ENCODE results near the gene RASGEF1C.

RASGEF1C gene

DNA sequence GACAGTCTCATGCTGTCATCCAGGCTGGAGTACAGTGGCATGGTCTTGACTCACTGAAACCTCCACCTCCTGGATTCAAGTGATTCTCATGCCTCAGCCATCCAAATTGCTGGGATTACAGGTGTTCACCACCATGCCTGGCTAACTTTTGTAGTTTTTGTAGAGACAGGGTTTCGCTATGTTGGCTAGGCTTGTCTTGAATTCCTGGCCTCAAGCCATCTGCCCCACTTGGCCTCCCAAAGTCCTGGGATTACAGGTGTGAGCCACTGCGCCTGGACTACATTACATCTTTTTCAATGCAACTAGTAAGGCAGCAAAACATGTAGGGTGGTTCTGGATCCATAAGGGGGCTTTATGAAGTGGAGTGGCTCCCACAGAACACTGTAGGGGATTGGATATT, 29.6 kb upstream of the RASGEF1C start:
- Histone ChIP-seq H3K36me3 (ENCODE audit: insufficient read depth, low read length) (no peaks in the 10 kb centered on the region; the same call in 1 of the 2 replicates), H3F3A (ENCODE audit: low read depth) (no peaks in the 10 kb centered on the region), H3K9me3 (ENCODE audit: insufficient read depth, low read depth, low read length) (no peaks in the 10 kb centered on the region), H3K9me2 (replicated peaks; ENCODE audit: low read depth, low read length) (no peaks in the 10 kb centered on the region), H2AFZ (ENCODE audit: low read length) (no peak overlapping the region), H4K20me1 (ENCODE audit: insufficient read depth, low read length, poor library complexity, severe bottlenecking) (no peaks in the 10 kb centered on the region), H3K4me2 (ENCODE audit: low read depth, low read length, poor library complexity, severe bottlenecking) (no peak overlapping the region), H3K9ac (ENCODE audit: low read depth, low read length, poor library complexity, severe bottlenecking) (no peak overlapping the region), H3K79me2 (ENCODE audit: insufficient read depth, low read length) (no peaks in the 10 kb centered on the region), H3K4me1 (ENCODE audit: insufficient read depth, low read length, poor library complexity, severe bottlenecking) (no peaks in the 10 kb centered on the region), H3K27me3 (ENCODE audit: insufficient read depth, low read length, poor library complexity, severe bottlenecking) (no peaks in the 10 kb centered on the region), H3K4me3 (ENCODE audit: low read length, poor library complexity, severe bottlenecking) (no peak overlapping the region)
- no peak for TF ChIP-seq CTCF (conservative IDR thresholded peaks at IDR 0.05; ENCODE audit: low read length)
- no peak for TF ChIP-seq EZH2phosphoT487 (IDR thresholded peaks at IDR 0.05; ENCODE audit: borderline replicate concordance)

GRCh38 chr5:180235846-180236245, 26.8 kb upstream of the RASGEF1C start:
- H3K4me3 ChIP-seq (ENCODE audit: low read length, poor library complexity, severe bottlenecking): no peak overlapping the region
- H2AFZ ChIP-seq (ENCODE audit: low read length): no peak overlapping the region
- no peaks in the 10 kb centered on the region for H4K20me1 ChIP-seq (ENCODE audit: insufficient read depth, low read length, poor library complexity, severe bottlenecking)
- H3K9ac ChIP-seq (ENCODE audit: low read depth, low read length, poor library complexity, severe bottlenecking): no peak overlapping the region
- no peaks in the 10 kb centered on the region for H3K9me2 ChIP-seq (replicated peaks; ENCODE audit: low read depth, low read length)
- no peaks in the 10 kb centered on the region for H3K27me3 ChIP-seq (ENCODE audit: insufficient read depth, low read length, poor library complexity, severe bottlenecking)
- no peaks in the 10 kb centered on the region; the same call in 1 of the 2 replicates for H3K36me3 ChIP-seq (ENCODE audit: insufficient read depth, low read length)
- no peaks in the 10 kb centered on the region for H3K9me3 ChIP-seq (ENCODE audit: insufficient read depth, low read depth, low read length)
- no peak overlapping the region for H3K4me2 ChIP-seq (ENCODE audit: low read depth, low read length, poor library complexity, severe bottlenecking)
- H3K79me2 ChIP-seq (ENCODE audit: insufficient read depth, low read length): no peaks in the 10 kb centered on the region
- H3F3A ChIP-seq (ENCODE audit: low read depth): no peaks in the 10 kb centered on the region
- no peak for TF ChIP-seq EZH2phosphoT487 (IDR thresholded peaks at IDR 0.05; ENCODE audit: borderline replicate concordance)
- TF ChIP-seq CTCF (conservative IDR thresholded peaks at IDR 0.05; ENCODE audit: low read length): no peak
- H3K4me1 ChIP-seq (ENCODE audit: insufficient read depth, low read length, poor library complexity, severe bottlenecking): no peaks in the 10 kb centered on the region

DNA sequence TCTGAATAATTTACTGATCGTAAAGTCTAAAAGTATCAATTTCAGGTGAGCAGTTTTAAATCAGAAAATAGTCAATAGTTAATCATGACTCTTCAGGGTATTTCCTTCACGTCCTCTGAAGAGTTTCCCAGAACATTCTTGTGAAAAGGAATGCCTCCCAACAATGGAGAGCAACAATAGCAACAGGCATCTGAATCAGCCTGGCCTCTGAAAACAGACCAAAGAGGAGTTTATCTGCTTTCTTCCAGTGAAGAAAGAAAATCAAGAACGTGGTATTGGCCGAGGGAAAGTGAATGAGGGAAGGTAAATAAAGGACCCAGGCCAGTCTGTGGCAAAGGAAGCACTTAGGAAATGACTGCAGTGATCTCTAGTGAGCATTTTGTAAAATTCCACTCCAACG, 26.1 kb upstream of the RASGEF1C start:
- Histone ChIP-seq H3K9ac (ENCODE audit: low read depth, low read length, poor library complexity, severe bottlenecking) (no peak overlapping the region), H3K9me3 (ENCODE audit: insufficient read depth, low read depth, low read length) (no peaks in the 10 kb centered on the region), H3K36me3 (ENCODE audit: insufficient read depth, low read length) (no peaks in the 10 kb centered on the region; the same call in 1 of the 2 replicates)

More for the DNA sequence above, 26.1 kb upstream of the RASGEF1C start:
- no peaks in the 10 kb centered on the region for H3K27me3 ChIP-seq (ENCODE audit: insufficient read depth, low read length, poor library complexity, severe bottlenecking)
- H3F3A ChIP-seq (ENCODE audit: low read depth): no peaks in the 10 kb centered on the region
- H3K9me2 ChIP-seq (replicated peaks; ENCODE audit: low read depth, low read length): no peaks in the 10 kb centered on the region
- H3K4me2 ChIP-seq (ENCODE audit: low read depth, low read length, poor library complexity, severe bottlenecking): no peak overlapping the region
- H4K20me1 ChIP-seq (ENCODE audit: insufficient read depth, low read length, poor library complexity, severe bottlenecking): no peaks in the 10 kb centered on the region
- no peak overlapping the region for H3K4me3 ChIP-seq (ENCODE audit: low read length, poor library complexity, severe bottlenecking)
- no peak for TF ChIP-seq EZH2phosphoT487 (IDR thresholded peaks at IDR 0.05; ENCODE audit: borderline replicate concordance)
- TF ChIP-seq CTCF (conservative IDR thresholded peaks at IDR 0.05; ENCODE audit: low read length): no peak
- H3K79me2 ChIP-seq (ENCODE audit: insufficient read depth, low read length): no peaks in the 10 kb centered on the region
- no peaks in the 10 kb centered on the region for H3K4me1 ChIP-seq (ENCODE audit: insufficient read depth, low read length, poor library complexity, severe bottlenecking)
- H2AFZ ChIP-seq (ENCODE audit: low read length): no peak overlapping the region
